Nephron (organoid): ENCODE data around the gene HTT.

Experiments used
- H3K27ac Mint-ChIP-seq, 3 experiments: 2 replicates each; pipeline ENCODE4 v1.8.0; 2020; ENCODE audit warnings: mixed read lengths in 3 of 3, mild to moderate bottlenecking in 2 of 3, moderate library complexity in 1 of 3
- H3K27me3 Mint-ChIP-seq: 2 replicates; pipeline ENCODE4 v1.8.0; 2021; ENCODE audit warnings: low read depth, mild to moderate bottlenecking, moderate library complexity, mixed read lengths
- H3K36me3 Mint-ChIP-seq: 2 replicates; pipeline ENCODE4 v1.8.0; 2020; ENCODE audit warnings: low read depth, mixed read lengths
- H3K4me1 Mint-ChIP-seq: 2 replicates; pipeline ENCODE4 v1.8.0; 2020; ENCODE audit warnings: mixed read lengths
- H3K4me3 Mint-ChIP-seq, 3 experiments: 2 replicates each; pipeline ENCODE4 v1.8.0; 2020; ENCODE audit warnings: mild to moderate bottlenecking in 3 of 3, mixed read lengths in 3 of 3, moderate library complexity in 2 of 3
- H3K9me3 Mint-ChIP-seq: 2 replicates; pipeline ENCODE4 v1.8.0; 2020; ENCODE audit warnings: mixed read lengths
- CTCF ChIP-seq, 3 experiments: fragments of 200-600 bp; sonication (generic); IDR thresholded peaks; one replicate each; pipeline ENCODE4 v1.5.0; 2021; ENCODE audit warnings: antibody characterized with exemption in 3 of 3; ENCODE audit not compliant: unreplicated experiment in 3 of 3

Gene HTT

GRCh38 chr4:3190549-3190948 lies 116.1 kb downstream of the HTT start:
- Mint-ChIP-seq H3K36me3 (peaks cover 55% of the 10 kb centered on the region), H3K27me3 (no peaks in the 10 kb centered on the region), H3K27ac (no peak overlapping the region), H3K4me1 (no peaks in the 10 kb centered on the region), H3K9me3 (no peaks in the 10 kb centered on the region), H3K4me3 (no peak overlapping the region)
- TF ChIP-seq CTCF (IDR thresholded peaks at IDR 0.05; ENCODE audit: unreplicated experiment in 3 of 3), result no peak

- TF ChIP-seq CTCF (IDR thresholded peaks at IDR 0.05; ENCODE audit: unreplicated experiment in 3 of 3), result no peak
- Mint-ChIP-seq H3K27me3 (no peaks in the 10 kb centered on the region), H3K27ac (no peak overlapping the region), H3K4me1 (no peaks in the 10 kb centered on the region), H3K36me3 (peaks cover 52% of the 10 kb centered on the region), H3K4me3 (no peak overlapping the region), H3K9me3 (no peaks in the 10 kb centered on the region)
These were observed 117.7 kb downstream of the HTT start for GRCh38 chr4:3192188-3192587.

- Mint-ChIP-seq H3K36me3 (peaks cover 46% of the 10 kb centered on the region), H3K27me3 (no peaks in the 10 kb centered on the region), H3K9me3 (no peaks in the 10 kb centered on the region), H3K4me1 (no peaks in the 10 kb centered on the region), H3K4me3 (no peak overlapping the region), H3K27ac (no peak overlapping the region)
- no peak for TF ChIP-seq CTCF (IDR thresholded peaks at IDR 0.05; ENCODE audit: unreplicated experiment in 3 of 3)
These were observed 118.3 kb downstream of the HTT start for GRCh38 chr4:3192827-3193226.

- H3K36me3 Mint-ChIP-seq, result peaks cover 42% of the 10 kb centered on the region
- no peaks in the 10 kb centered on the region for H3K4me1 Mint-ChIP-seq
- peak; percentile 15 to 53 (median 26) for TF ChIP-seq CTCF (IDR thresholded peaks at IDR 0.05; ENCODE audit: unreplicated experiment in 3 of 3)
- no peaks in the 10 kb centered on the region for H3K27me3 Mint-ChIP-seq
- no peaks in the 10 kb centered on the region for H3K9me3 Mint-ChIP-seq
- no peak overlapping the region for H3K27ac Mint-ChIP-seq
- no peak overlapping the region for H3K4me3 Mint-ChIP-seq
These were observed 119.2 kb downstream of the HTT start for GRCh38 chr4:3193531-3194203.

- no peak for TF ChIP-seq CTCF (IDR thresholded peaks at IDR 0.05; ENCODE audit: unreplicated experiment in 3 of 3)
- H3K36me3 Mint-ChIP-seq, result peaks cover 27% of the 10 kb centered on the region
- no peak overlapping the region for H3K27ac Mint-ChIP-seq
- H3K27me3 Mint-ChIP-seq, result no peaks in the 10 kb centered on the region
- peaks cover 10% of the 10 kb centered on the region for H3K4me1 Mint-ChIP-seq
- H3K9me3 Mint-ChIP-seq, result no peaks in the 10 kb centered on the region
- no peak overlapping the region for H3K4me3 Mint-ChIP-seq
These were observed 122.3 kb downstream of the HTT start for GRCh38 chr4:3196670-3197359.
